Measurements from ENCODE around the gene PIEZO1. TPM values are rescaled to one million over a fixed set of nuclear protein-coding genes. Genes with fewer than 3 reads are reported as not detected.

The PIEZO1 gene
- total RNA-seq, 4 donors from 2014 or later: 101 to 364 (median 121) TPM

GRCh38 chr16:88731699-88732098 is 53.3 kb downstream of the PIEZO1 start:
- no peak for TF ChIP-seq CTCF (IDR thresholded peaks at IDR 0.05; ENCODE audit: low read depth)

GRCh38 chr16:88730632-88731607 is 54.1 kb downstream of the PIEZO1 start:
- TF ChIP-seq CTCF (IDR thresholded peaks at IDR 0.05; ENCODE audit: low read depth): no peak

- TF ChIP-seq CTCF (IDR thresholded peaks at IDR 0.05; ENCODE audit: low read depth): no peak
These were observed 57.1 kb downstream of the PIEZO1 start for GRCh38 chr16:88727871-88728270.

- no peak for TF ChIP-seq CTCF (IDR thresholded peaks at IDR 0.05; ENCODE audit: low read depth)
These were observed 58.0 kb downstream of the PIEZO1 start for GRCh38 chr16:88726981-88727380.

- no peak for TF ChIP-seq CTCF (IDR thresholded peaks at IDR 0.05; ENCODE audit: low read depth)
These were observed 58.6 kb downstream of the PIEZO1 start for GRCh38 chr16:88726408-88726749.

GRCh38 chr16:88725609-88726407 is 59.2 kb downstream of the PIEZO1 start:
- TF ChIP-seq CTCF (IDR thresholded peaks at IDR 0.05; ENCODE audit: low read depth): no peak

Data from subcutaneous adipose tissue (tissue), 4 donors.